Measurements from ENCODE around the gene LRRC14B. TPM values are rescaled to one million over a fixed set of nuclear protein-coding genes. Genes with fewer than 3 reads are reported as not detected.
"Not testable (repeated sequence)": the region's sequence is repeated elsewhere in the genome, so short reads cannot be mapped to it uniquely, and the experiment has no call there.

The LRRC14B gene
- total RNA-seq, 1 experiment from 2014 or later, result 0.06 TPM

DNA sequence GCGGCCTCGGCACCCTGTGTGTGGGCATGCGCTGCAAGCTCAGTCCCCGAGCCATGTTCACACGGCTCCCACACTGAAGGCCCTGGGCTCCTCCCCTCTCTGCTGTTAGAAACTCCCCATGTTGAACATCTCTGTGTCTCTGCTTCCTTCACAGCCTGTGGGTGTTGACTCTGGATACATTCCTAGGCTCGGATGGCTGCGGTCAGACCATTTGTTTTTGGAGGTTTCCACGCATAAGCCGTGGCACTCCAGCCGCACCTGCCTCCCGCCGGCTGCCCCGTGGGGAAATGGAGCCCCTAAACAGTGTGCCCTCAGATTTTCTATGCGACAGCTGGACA is 31.2 kb upstream of the LRRC14B start:
- DNase-seq (ENCODE audit: low read depth), result peak; percentile 91

DNA sequence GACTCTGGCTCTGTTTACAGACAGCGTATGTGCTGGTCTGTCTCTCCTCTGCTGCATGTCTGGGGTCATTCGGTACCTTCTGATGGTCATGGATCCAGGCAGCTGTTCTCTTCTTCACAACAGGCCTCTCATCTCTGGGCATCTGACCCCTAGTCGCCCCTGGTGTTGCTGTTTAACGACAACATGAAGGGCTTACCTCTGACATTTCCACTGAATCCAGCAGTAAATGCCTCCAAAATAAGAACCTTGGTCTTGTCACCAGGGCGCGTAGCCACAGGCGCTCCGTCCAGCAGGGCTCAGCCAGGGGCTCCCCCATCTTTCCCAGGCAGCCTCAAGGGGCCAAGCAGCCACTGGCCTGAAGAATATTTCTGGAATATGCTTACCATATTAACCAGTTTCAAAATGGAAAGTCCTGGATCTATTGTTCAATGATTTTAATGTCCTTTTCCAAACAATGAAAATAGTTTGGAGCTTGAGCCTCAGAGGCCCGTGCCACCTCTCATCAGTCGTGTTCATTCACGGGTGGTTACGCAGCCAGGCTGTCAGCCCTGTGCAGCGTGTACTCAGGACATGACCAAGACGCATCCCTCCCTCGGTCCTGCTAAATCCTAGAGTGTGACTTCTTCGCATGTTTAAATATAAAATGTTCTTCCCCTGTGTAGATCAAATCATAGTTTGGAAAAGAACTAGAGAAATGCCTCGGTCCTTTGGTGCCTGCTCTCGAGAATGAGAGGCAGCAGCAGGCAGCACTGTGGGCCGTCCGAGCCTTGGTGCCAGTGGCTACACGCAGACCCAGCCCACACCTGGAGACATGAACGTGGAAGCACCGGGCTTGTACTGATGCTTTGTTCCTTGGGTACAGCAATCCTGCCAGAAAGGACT is 30.1 kb upstream of the LRRC14B start:
- peak; percentile 27 for DNase-seq (ENCODE audit: low read depth)

DNA sequence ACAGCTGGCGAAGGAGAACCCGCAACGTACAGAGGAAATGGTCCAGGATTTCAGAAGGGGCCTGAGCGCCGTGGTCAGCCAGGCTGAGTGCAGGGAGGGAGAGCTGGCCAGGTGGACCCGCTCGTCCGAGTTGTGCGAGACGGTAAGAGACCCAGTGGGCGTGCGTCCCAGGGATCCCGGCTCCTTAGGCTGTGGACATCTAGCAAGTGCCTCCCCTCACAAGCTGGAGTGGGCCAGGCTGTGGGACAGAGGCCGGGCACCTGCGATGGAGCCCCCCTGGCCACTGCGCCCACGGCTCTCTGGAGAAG is 29.5 kb upstream of the LRRC14B start:
- no peak for DNase-seq (ENCODE audit: low read depth)

DNA sequence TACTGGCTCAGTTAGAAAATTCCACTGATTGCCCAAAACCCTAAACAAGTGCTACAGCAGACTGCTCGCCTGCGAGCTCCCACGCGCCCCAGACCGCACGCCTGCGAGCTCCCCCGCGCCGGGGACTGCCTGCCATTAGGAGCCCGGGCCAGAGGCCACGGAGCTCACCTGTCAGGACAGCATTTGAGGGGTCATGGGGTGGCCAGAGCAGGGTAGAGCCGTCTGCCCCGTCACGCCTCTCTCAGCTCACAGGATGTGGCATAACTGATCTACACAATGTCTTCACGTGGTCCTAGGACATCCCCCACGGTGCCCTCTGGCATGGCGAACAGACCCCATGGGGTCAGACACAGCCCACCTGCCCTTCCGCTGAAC is 29.1 kb upstream of the LRRC14B start:
- no peak for DNase-seq (ENCODE audit: low read depth)

DNA sequence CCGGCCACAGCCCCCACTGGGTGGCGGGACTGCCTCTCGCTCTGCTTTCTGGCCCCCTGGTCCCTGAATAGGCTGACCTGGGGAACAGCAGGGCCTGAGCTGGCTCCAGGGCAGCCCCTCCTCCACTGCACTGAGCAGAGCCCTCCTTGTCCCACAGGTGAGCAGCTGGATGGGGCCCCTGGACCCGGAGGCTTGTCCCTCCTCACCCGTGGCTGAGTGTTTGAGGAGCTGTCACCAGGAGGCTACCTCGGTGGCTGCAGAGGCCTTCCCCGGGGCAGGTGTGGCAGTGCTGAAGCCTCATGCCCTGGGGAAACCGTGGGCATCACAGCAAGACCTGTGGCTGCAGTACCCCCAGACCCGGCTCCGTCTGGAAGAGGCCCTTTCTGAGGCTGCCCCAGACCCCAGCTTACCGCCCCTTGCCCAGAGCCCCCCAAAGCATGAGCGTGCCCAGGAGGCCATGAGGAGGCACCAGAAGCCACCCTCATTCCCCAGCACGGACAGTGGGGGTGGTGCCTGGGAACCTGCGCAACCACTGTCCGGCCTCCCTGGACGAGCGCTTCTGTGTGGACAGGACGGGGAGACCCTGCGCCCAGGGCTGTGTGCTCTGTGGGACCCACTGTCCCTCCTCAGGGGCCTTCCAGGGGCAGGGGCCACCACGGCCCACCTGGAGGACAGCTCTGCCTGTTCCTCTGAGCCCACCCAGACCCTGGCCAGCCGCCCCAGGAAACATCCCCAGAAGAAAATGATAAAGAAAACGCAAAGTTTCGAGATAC is 28.5 kb upstream of the LRRC14B start:
- no peak for DNase-seq (ENCODE audit: low read depth)

DNA sequence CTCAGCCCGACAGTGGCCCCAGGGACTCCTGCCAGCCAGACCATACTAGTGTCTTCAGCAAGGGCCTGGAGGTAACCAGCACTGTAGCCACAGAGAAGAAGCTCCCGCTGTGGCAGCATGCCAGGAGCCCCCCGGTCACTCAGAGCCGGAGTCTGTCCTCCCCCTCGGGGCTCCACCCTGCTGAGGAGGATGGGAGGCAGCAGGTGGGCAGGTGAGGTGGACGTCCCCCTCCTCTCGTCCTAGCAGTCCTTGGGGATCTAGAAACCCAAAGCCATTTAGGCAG is 28.0 kb upstream of the LRRC14B start:
- no peak for DNase-seq (ENCODE audit: low read depth)

DNA sequence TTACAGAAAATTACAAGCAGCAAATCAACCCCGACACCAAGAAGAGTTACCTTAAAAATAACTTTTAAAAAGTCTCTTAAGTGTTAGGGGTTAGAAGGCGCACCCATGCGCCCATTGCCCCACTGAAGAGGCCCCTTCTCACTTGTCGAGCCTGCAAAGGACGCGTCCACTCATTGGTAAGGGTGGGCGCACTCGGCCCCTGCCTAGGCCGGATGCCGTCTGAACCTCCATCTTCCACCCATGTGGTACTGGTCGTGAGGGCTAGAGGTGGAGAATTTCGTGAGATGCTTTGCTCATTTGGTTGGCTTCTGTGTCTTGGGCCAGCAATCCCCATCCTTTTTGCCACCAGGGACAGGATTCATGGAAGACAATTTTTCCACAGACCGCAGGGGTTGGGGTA is 27.5 kb upstream of the LRRC14B start:
- no peak for DNase-seq (ENCODE audit: low read depth)

DNA sequence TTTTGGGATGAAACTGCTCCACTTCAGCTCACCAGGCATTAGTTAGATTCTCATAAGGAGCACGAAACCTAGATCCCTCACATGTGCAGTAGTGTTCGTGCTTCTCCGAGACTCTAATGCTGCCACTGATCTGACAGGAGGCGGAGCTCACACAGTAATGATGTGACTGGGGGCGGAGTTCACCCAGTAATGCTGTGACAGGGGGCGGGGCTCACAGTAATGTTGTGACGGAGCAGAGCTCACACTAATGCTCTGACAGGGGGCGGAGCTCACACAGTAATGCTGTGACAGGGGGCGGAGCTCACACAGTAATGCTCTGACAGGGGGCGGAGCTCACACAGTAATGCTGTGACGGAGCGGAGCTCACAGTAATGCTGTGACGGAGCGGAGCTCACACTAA is 27.1 kb upstream of the LRRC14B start:
- DNase-seq (ENCODE audit: low read depth), result no peak

DNA sequence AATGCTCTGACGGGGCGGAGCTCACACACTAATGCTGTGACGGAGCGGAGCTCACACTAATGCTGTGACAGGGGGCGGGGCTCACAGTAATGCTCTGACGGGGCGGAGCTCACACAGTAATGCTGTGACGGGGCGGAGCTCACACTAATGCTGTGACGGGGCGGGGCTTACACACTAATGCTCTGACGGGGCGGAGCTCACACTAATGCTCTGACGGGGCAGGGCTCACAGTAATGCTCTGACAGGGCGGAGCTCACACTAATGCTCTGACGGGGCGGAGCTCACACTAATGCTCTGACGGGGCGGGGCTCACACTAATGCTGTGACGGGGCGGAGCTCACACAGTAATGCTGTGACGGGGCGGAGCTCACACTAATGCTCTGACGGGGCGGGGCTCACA is 26.5 kb upstream of the LRRC14B start:
- not testable (repeated sequence) for DNase-seq (ENCODE audit: low read depth)

DNA sequence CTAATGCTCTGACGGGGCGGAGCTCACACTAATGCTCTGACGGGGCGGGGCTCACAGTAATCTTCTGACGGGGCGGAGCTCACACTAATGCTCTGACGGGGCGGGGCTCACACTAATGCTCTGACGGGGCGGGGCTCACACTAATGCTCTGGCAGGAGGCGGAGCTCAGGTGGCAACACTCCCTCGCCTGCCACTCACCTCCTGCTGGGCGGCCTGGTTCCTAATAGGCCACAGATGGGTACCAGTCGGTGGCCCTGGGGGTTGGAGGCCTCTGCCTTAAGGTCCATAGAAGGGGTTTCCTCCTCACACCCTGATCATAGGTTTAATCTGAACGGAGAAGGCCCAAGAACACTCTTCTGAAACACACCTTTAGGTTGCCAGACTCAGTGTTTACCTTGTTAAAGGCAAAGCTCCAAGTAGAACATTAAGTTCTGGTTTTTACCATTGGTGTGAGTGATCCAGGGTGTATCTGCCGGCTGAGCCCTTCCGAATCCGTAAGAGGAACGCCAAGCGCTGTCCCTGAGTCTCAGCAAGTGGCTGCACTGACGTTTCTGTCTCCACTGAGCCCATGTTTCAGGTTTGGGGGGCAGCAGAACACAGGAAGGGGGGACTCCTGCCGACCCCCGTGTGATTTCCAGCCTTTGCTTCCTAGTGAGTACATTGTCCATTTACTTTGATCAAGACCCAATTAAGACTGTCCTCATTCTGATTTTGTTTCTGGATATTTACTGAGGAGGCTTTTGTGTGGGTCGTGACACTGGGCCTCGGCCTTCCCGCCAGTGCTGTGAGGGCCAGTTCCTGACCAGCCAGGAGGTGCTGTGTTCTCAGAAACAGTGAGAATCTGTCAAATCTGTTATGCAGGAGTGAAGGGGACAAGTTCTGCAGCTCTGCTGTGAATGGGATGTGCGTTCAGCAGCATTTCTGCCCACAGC is 24.6 kb upstream of the LRRC14B start:
- DNase-seq (ENCODE audit: low read depth), result no peak

DNA sequence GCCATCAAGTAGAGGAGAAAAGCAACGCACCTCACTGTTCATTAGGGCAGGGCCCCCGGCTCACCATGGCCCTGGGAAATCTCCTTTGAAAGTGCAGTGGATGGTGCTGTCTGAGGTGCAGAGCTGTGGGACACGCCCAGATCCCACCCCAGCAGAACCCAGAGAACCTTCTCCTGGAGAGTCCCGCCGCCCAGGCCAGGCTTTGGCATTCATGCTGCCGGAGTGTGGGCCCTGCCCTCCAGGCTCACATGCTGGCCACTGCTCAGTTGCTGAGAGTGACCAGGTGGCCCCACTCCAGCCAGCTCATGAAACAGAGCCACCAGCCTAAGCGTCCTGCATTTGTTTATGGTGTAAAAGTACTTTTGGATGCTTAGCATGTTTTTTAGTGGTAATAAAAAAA is 23.8 kb upstream of the LRRC14B start:
- no peak for DNase-seq (ENCODE audit: low read depth)

DNA sequence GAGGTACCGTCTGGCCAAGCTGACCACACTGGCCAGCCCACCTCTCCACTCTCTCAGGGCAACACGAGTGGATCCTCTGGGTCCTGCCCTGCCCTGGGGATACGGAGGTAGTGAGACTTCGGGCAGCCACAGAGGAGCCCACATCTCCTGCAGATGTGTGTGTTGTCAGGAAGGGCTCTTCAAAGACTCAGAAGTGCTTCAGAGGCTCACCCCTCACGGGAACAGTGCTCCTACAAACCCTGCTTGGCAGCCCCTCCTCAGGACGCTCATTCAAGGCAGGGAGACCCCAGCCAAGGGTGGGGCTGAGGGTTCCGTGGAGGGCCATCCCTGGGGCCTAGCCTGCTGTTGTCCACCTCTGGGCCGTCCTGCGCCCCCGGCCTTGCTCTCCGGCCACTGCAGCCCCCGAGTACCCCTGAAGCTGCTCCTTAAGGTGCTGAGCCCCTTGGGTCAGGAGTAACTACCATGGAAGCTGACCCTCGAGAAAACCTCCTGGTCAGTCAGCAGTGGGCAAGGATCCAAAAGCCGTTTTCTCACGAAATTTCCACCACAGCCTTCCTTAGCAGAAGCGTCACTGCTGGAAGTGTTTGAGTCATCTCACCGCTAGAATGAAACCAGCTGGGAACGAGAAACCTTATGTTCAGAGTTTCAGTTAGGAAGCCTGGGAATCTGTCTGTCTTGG is 23.2 kb upstream of the LRRC14B start:
- peak; percentile 98 for DNase-seq (ENCODE audit: low read depth)

DNA sequence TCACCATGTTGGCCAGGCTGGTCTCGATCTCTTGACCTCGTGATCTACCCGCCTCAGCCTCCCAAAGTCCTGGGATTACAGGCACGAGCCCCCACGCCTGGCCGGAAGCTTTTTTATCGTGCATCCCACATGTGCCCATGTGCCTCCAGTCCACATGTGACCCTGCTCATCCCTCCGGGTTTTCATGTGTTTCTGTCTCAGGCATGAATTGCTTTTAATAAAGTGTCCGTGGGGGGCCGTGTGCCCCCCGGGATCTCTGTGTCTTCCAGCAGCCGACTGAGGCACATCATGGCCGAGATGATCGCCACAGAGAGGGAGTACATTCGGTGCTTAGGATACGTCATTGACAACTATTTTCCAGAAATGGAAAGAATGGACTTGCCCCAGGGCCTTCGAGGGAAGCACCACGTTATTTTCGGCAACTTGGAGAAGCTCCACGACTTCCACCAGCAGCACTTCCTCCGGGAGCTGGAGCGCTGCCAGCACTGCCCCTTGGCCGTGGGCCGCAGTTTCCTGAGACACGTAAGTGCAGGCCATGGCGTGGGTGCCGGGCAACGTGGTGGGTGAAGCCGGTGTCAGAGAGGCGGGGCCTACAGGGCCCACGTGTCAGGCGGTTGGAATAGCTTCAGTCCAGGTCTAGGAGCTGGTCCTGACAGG is 22.1 kb upstream of the LRRC14B start:
- DNase-seq (ENCODE audit: low read depth), result no peak

DNA sequence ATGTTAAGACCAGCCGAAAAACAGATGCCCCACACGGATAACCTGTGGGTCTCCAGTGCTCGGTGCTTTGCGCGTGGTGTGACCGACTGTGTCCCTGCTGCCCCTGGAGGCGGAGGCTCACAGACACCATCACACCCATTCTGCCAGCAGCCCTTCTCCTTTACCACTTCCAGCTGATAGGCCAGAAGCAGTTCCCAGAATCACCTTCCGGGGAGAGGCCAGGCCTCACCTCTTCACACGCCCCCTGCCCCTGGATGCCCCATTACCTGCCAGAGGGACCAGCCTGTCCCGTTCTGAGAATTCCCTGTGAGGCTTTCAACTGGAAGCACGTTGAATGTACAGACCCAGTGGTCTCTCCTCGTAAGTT is 21.6 kb upstream of the LRRC14B start:
- no peak for DNase-seq (ENCODE audit: low read depth)

DNA sequence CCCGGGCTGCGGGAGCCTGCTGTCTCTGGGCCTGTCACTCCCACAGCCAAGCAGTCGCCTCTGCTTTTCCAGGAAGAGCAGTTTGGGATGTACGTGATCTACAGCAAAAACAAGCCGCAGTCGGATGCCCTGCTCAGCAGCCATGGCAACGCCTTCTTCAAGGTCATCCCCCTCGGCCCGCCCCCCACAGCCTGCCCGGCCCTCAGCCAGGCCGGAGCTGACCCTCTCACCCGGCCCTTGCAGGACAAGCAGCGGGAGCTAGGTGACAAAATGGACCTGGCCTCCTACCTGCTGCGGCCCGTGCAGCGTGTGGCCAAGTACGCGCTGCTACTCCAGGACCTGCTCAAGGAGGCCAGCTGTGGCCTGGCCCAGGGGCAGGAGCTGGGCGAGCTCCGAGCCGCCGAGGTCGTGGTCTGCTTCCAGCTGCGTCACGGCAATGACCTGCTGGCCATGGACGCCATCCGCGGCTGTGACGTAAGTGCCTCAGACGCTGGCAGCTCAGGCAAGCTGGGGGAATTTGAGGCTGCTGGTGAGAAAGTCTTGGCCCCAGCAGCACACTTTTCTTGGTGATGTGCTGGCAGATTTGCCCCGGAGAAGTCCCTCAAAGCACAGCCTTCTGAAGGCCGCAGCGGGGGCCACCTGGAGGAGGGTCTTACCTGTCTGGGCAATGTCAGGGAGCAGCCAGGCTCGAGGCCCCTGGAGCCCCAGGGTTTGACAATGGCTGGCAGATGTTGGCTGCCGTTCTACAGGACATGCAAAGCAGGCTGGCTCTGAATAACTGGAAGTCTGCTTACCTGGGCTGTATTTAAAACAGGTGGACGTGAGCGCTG is 20.1 kb upstream of the LRRC14B start:
- no peak for DNase-seq (ENCODE audit: low read depth)

DNA sequence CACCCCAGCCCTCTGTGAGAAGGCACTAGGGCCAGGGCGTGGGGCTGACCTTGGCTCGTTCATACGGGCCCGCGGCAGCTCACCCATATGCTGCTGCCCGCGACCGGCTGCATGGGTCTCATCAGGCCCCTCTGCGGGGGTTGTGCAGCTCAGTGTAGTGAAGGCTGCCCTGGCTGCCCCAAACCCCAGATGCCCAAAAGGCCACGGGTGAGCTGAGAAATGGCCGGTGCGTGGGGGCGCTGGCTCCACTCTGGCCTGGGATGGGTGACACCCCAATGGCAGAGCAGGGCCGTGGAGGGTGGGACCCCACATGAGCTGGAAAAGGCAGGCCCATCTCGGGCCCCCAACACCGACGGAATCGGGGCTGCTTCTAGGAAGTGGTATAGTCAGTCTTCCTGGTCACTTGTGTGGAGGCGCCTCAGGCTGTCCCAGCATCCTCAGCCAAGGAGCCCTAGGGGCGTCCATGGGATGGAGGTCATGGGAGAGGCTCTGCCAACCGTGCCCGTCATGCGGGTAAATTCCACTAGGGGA is 19.4 kb upstream of the LRRC14B start:
- DNase-seq (ENCODE audit: low read depth), result no peak

DNA sequence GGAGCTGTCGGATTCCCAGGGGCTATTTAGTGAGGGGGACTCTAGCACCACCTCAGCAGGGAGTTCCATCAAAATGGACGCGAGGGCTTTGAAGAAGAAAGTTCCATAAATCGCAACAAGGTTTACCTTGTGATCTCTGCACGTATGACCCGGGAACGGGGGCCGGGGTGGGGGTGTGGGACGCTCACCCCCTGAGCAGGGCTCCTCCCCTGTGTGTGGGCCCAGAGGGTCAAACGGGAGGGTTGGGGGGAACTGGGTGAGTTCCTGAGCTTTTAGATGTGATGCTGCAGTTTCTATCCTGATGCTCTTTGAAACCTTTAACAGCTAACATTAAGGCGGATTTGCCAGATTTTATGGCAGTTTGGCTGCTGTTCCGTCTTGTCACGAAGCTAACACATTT is 18.9 kb upstream of the LRRC14B start:
- DNase-seq (ENCODE audit: low read depth), result no peak

DNA sequence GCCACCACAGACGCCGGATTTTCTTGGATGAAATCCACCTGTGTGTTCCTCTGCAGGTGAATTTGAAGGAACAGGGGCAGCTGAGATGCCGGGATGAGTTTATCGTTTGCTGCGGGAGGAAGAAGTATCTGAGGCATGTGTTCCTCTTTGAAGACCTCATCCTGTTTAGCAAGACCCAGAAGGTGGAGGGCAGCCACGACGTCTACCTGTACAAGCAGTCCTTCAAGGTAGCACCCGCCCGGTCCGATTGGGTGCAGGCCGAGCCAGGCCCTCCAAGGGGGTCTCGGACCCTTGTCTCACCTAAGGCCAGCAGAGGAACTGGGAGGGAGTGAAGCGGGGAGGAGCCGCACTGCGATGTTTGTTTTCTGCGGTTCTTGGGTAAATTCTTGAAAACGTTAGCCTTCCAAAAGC is 18.4 kb upstream of the LRRC14B start:
- DNase-seq (ENCODE audit: low read depth), result no peak

DNA sequence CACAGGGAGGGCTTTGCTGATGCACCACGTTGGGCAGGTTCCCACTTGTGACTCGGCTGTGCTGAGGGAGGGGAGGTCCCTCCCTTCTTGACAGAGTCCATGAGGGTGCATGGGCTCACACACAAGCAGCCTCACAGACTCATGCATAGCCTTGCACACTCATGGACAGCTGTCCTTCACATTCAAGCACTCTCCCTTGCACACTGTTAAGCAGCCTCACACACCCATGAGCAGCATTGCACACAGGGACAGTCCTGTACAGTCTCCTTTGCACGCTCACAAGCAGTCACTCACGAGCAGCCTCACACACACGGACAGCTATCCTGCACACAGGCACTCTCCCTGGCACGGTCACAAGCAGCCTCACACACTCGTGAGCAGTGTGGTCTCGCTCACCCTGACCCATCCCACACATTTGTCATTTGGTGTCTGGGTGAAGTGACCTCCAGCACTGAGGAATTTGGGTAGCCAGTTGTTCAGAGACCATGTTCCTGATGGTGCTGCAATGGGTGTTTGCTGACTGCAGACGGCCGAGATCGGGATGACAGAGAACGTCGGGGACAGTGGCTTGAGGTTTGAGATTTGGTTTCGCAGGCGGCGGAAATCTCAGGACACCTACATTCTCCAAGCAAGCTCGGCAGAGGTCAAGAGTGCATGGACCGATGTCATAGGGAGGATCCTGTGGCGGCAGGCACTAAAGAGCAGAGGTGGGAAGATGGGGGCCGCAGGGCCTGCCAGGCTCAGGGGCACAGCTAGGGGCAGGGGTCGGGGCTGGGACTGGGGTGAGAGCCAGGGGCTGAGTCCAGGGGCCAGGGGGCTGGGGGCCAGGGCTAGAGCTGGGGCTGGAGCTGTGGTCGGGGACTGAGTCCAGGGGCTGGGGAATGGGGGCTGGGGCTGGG is 17.7 kb upstream of the LRRC14B start:
- no peak for DNase-seq (ENCODE audit: low read depth)
